GM12891 (cell line): ENCODE data around the gene TSR3.

Experiments used
- POLR2A ChIP-seq: IDR thresholded peaks from 2 replicates; pipeline ENCODE4 v1.6.1; 2011; ENCODE audit warnings: low read depth, low read length, control low read depth
- POLR2AphosphoS5 ChIP-seq: IDR thresholded peaks from 2 replicates; pipeline ENCODE4 v1.6.1; 2011; ENCODE audit warnings: low read depth, low read length, control low read depth
- SPI1 ChIP-seq: IDR thresholded peaks from 2 replicates; pipeline ENCODE4 v1.6.1; 2011; ENCODE audit warnings: low read depth, low read length, control low read depth
- TAF1 ChIP-seq: IDR thresholded peaks from 2 replicates; pipeline ENCODE4 v1.6.1; 2011; ENCODE audit warnings: low read depth, low read length, control low read depth

DNA sequence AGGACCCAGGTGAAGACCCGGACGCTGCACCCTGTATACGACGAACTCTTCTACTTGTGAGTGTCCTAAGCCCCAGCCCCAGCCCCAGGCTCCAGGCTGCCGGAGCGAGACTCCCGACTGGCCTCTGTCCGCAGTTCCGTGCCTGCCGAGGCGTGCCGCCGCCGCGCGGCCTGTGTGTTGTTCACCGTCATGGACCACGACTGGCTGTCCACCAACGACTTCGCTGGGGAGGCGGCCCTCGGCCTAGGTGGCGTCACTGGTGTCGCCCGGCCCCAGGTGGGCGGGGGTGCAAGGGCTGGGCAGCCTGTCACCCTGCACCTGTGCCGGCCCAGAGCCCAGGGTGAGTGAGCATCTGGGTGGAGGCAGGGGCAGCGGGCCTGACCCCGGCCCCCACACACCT is 3.7 kb downstream of the TSR3 start:
- no peak for TF ChIP-seq SPI1
- no peak for TF ChIP-seq POLR2A
- no peak for TF ChIP-seq POLR2AphosphoS5
- no peak for TF ChIP-seq TAF1
